Effector memory CD8-positive, alpha-beta T cell (primary cell): ENCODE data around the gene FASTKD2.

Experiments
- ATAC-seq: fragments of 150-1000 bp; cut with Tn5 transposase; replicated peaks from 2 replicates; pipeline ENCODE4 v1.10.0; 2021; ENCODE audit warnings: mild to moderate bottlenecking, moderate library complexity
- DNase-seq, 3 experiments: peaks; one replicate each; pipeline ENCODE4 v3.0.0; 2021
- H3K27ac Mint-ChIP-seq, 2 donors: one replicate each; pipeline ENCODE4 v1.8.0; 2022; ENCODE audit warnings: mild to moderate bottlenecking in 2 of 2, mixed read lengths in 2 of 2, moderate library complexity in 2 of 2
- H3K27me3 Mint-ChIP-seq, 2 donors: one replicate each; pipeline ENCODE4 v1.8.0; 2022; ENCODE audit warnings: mixed read lengths in 2 of 2
- H3K36me3 Mint-ChIP-seq: one replicate; pipeline ENCODE4 v1.8.0; 2022; ENCODE audit warnings: mild to moderate bottlenecking, moderate library complexity, mixed read lengths; ENCODE audit not compliant: insufficient read depth
- H3K4me1 Mint-ChIP-seq, 2 donors: one replicate each; pipeline ENCODE4 v1.8.0; 2022; ENCODE audit warnings: low read depth in 2 of 2, mixed read lengths in 2 of 2
- H3K4me3 Mint-ChIP-seq, 2 donors: one replicate each; pipeline ENCODE4 v1.8.0; 2022; ENCODE audit warnings: mild to moderate bottlenecking in 2 of 2, mixed read lengths in 2 of 2, moderate library complexity in 2 of 2
- H3K9me3 Mint-ChIP-seq, 2 donors: one replicate each; pipeline ENCODE4 v1.8.0; 2022; ENCODE audit warnings: mixed read lengths in 2 of 2

Gene FASTKD2

DNA sequence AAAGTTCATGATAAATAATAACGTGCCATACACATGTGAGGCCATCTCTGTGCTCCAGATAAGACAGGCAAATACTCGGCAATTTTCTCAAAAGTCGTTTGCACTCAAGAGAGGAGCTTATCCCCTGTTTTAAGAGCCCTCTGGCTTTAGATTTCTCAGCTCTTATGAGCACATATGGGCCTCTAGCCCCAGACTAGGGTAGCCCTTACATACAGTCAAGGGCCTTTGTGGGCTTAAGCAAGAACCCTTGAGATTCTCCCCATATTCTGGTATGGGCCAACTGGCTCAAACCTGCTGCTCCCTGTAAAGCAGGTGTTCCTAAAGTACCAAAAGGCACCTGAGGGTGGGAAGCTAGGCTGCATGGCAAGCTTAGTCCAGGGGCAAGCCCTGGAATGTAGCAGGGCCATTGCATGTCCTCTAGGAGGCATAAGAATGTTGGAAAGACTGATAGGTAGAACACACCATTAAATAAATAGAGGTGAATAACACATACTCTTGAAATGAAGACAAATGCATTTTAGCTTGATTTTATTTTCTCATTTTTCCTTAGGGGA, 66.1 kb downstream of the FASTKD2 start:
- H3K9me3 Mint-ChIP-seq, result no peaks in the 10 kb centered on the region
- ATAC-seq (no peak), DNase-seq (no peak)
- H3K4me3 Mint-ChIP-seq, result no peak overlapping the region
- H3K27me3 Mint-ChIP-seq, result no peaks in the 10 kb centered on the region
- no peaks in the 10 kb centered on the region for H3K4me1 Mint-ChIP-seq
- no peak overlapping the region for H3K27ac Mint-ChIP-seq
- H3K36me3 Mint-ChIP-seq, result no peaks in the 10 kb centered on the region

DNA sequence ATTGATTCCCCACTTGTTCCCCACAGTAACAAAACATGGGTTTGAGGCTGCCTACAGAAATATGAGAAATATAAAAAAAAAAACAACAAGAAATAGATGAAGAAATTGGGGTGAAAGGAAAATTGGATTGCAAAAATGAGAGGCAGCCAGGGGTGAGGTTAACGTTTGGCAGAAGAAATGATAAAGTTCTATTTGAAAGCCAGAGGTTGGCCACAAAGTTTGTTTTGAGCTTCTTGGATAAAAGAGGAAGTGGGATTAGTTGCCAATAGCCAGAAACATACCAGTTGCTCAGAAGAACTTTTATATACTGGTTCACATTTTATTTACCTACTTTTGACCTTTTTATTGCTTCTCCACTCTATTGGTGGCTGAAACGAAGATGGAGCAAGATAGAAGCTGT, 67.5 kb downstream of the FASTKD2 start:
- DNase-seq (no peak), ATAC-seq (no peak)
- H3K4me3 Mint-ChIP-seq, result no peak overlapping the region
- no peaks in the 10 kb centered on the region for H3K27me3 Mint-ChIP-seq
- H3K9me3 Mint-ChIP-seq, result no peaks in the 10 kb centered on the region
- no peaks in the 10 kb centered on the region for H3K36me3 Mint-ChIP-seq
- no peaks in the 10 kb centered on the region for H3K4me1 Mint-ChIP-seq
- H3K27ac Mint-ChIP-seq, result no peak overlapping the region

DNA sequence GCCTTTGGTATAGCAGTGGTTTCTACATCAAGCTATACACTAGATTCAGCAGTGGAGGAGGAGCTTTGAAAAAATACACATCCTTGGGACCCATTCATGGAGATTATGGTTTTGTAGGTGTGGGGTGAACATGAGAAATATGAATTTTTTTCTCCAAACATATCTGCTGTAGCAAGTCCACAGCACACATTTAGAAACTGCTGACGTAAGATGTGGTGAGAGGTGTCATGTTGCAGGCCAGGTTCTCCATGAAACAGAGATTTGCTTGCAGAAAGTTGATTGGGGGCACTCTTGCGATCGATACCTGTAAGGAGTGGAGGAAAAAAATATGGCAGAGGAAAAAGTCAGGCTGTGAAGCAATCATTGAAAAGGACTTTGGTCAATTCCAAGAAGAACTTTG, 67.9 kb downstream of the FASTKD2 start:
- H3K27ac Mint-ChIP-seq, result no peak overlapping the region
- no peak overlapping the region for H3K4me3 Mint-ChIP-seq
- no peaks in the 10 kb centered on the region for H3K36me3 Mint-ChIP-seq
- H3K9me3 Mint-ChIP-seq, result no peaks in the 10 kb centered on the region
- no peaks in the 10 kb centered on the region for H3K27me3 Mint-ChIP-seq
- no peaks in the 10 kb centered on the region for H3K4me1 Mint-ChIP-seq
- DNase-seq (no peak), ATAC-seq (no peak)

DNA sequence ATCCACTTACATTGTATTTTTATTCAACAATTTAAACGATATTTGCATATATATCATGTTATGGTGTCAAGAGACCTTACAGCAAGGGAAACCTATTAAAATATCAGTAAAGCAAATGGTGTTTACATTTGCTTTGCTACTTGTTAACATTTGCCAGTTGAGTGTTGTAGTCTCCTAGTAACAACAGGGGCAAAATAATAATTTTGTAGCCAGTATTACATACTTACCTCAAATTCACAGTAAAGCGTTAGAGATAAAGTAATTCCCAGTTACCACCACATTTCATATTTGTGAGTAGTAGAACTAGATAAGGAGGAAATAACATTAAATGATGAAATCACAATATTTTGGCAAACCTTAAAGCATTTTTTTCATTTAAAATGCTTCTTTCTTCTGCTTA, 71.3 kb downstream of the FASTKD2 start:
- no peaks in the 10 kb centered on the region for H3K27me3 Mint-ChIP-seq
- H3K4me1 Mint-ChIP-seq, result no peaks in the 10 kb centered on the region
- no peaks in the 10 kb centered on the region for H3K9me3 Mint-ChIP-seq
- H3K4me3 Mint-ChIP-seq, result no peak overlapping the region
- ATAC-seq (no peak), DNase-seq (no peak)
- no peaks in the 10 kb centered on the region for H3K36me3 Mint-ChIP-seq
- H3K27ac Mint-ChIP-seq, result no peak overlapping the region

DNA sequence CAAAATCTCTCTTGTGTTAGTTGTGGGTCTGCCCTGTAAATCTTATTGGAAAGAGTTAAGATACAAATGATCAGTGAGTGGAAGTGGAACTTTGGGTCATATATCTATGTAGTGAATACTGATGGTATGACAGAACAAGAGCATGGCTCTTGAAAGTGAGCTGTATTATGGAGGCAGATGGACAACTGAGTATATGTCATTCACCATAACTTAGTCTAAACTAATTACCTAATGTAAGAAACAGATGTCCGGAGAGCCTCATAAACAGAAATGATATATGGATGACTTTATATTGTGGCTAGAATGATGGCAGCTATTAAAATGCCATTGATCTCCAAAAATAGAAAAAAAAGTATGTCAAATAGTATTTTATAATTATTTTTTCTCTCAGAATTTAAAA, 72.4 kb downstream of the FASTKD2 start:
- Mint-ChIP-seq H3K27ac (no peak overlapping the region), H3K4me3 (no peak overlapping the region), H3K4me1 (no peaks in the 10 kb centered on the region), H3K9me3 (no peaks in the 10 kb centered on the region), H3K27me3 (no peaks in the 10 kb centered on the region), H3K36me3 (no peaks in the 10 kb centered on the region)
- no peak for ATAC-seq
- no peak for DNase-seq

DNA sequence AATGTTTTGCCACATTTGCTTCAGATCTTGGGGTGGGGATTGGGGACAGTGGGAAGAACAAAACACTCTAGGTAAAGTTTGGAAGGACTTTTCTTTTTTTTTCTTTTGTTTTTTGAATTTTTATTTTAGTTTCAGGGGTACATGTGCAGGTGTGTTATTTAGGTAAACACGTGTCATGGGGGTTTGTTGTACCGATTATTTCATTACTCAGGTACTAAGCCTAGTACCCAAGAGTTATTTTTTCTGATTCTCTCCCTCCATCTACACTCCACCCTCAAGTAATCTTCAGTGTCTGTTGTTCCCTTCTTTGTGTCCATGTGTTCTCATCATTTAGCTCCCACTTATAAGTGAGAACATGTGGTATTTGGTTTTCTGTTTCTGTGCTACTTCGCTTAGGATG, 73.3 kb downstream of the FASTKD2 start:
- Mint-ChIP-seq H3K36me3 (no peaks in the 10 kb centered on the region), H3K4me3 (no peak overlapping the region), H3K9me3 (no peaks in the 10 kb centered on the region), H3K27ac (no peak overlapping the region), H3K4me1 (no peaks in the 10 kb centered on the region), H3K27me3 (no peaks in the 10 kb centered on the region)
- DNase-seq (no peak), ATAC-seq (no peak)

DNA sequence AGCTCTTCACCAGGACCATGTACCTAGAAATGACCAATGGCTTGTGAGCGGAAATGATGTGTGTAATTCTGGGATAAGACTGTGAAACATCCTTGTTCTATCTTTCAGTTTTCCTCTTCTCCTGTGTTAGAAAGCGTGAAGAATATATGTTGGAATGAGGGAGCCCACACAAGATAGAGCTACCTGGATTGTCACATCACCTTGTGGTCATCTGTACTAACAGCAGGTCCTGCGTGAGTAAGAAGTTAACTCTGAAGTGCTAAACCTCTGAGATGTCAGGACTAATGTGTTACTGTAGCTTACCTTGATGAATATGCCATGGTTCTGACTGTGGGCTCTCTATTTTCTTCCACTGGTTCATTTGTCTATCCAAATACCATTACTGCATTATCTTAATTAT, 75.6 kb downstream of the FASTKD2 start:
- Mint-ChIP-seq H3K4me3 (no peak overlapping the region), H3K36me3 (no peaks in the 10 kb centered on the region), H3K27me3 (no peaks in the 10 kb centered on the region), H3K9me3 (no peaks in the 10 kb centered on the region), H3K27ac (no peak overlapping the region), H3K4me1 (no peaks in the 10 kb centered on the region)
- DNase-seq (no peak), ATAC-seq (no peak)
